SJSA1 (cell line): ENCODE results near the gene NAV2. TPM values are rescaled to one million over a fixed set of nuclear protein-coding genes. Genes with fewer than 3 reads are reported as not detected.
"Not testable (repeated sequence)": the region's sequence is repeated elsewhere in the genome, so short reads cannot be mapped to it uniquely, and the experiment has no call there.

Experiments used
- DNase-seq, 2 experiments: peaks; one replicate each; pipeline ENCODE4 v3.0.0-alpha.2; 2015 to 2020; ENCODE audit warnings: low spot score in 2 of 2, low read depth in 1 of 2
- H3K27ac ChIP-seq: fragments of 250-450 bp; sonication (Bioruptor Pico); 2 replicates; pipeline ENCODE4 v1.5.1; 2020; ENCODE audit warnings: mild to moderate bottlenecking, moderate library complexity
- H3K27me3 ChIP-seq: fragments of 250-450 bp; sonication (Bioruptor Pico); replicated peaks from 2 replicates; pipeline ENCODE4 v1.5.1; 2020; ENCODE audit warnings: mild to moderate bottlenecking, moderate library complexity
- H3K36me3 ChIP-seq: fragments of 250-450 bp; sonication (Bioruptor Pico); 2 replicates; pipeline ENCODE4 v1.5.1; 2020; ENCODE audit warnings: mild to moderate bottlenecking
- H3K4me1 ChIP-seq: fragments of 250-450 bp; sonication (Bioruptor Pico); replicated peaks from 2 replicates; pipeline ENCODE4 v1.6.1; 2021; ENCODE audit warnings: mild to moderate bottlenecking
- H3K4me3 ChIP-seq: fragments of 250-450 bp; sonication (Bioruptor Pico); 2 replicates; pipeline ENCODE4 v1.5.1; 2020; ENCODE audit warnings: mild to moderate bottlenecking
- H3K9me3 ChIP-seq: fragments of 250-450 bp; sonication (Bioruptor Pico); replicated peaks from 2 replicates; pipeline ENCODE4 v1.5.1; 2020; ENCODE audit warnings: mild to moderate bottlenecking
- total RNA-seq: library from RNA; depleted of rRNA; stranded (reverse); fragments of >200 nt; shearing (Covaris generic); gene quantifications from 2 replicates; pipeline ENCODE4 v1.2.3, GENCODE V29; 2014

The NAV2 gene
- total RNA-seq, 1 experiment from 2014 or later = 2.6 TPM

DNA sequence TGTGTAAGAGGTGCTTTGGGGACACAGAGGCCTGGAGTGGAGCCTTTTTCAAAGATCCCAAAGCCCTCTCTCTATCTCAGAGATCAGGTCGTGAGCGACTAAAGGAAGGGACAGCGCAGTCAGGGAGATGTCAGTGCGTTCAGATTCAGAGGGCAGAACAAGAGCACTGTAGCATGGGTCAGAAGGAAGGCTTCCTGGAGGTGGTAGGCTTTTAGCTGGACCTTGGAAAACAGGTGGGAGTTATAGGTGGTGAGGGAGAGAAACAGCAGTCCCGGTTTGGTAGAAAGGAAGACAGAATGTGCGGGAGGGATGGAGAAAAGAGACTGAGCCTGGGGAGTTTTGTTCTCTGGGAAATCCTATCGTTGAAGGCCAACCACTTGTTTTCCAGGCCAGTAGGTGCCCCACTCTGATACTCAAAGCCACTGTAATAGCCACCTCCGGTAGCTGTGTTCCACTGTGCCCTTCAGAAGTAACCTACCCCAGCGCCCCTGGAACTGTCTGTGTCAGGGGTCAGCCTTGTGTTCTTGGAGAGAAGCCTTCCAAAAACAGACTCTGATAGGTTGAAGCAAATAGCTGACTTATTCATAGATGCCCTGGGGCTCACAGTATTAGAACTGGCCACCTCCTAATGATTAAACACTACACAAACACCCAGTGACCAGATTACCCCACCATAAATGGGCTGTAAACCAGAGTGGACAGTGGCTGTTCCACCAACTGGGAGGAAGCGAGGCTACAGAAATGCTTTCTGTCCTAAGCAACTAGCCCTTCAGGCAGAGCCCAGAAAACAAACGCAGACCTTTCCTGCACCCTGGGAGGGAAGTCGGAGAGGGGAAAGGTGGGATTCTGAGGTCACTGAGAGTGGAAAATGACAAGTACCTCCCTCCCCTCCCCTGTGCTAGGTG, 289.9 kb downstream of the NAV2 start:
- Histone ChIP-seq H3K36me3 (no peaks in the 10 kb centered on the region), H3K27ac (no peak overlapping the region)

GRCh38 chr11:20003351-20003750, 290.7 kb downstream of the NAV2 start:
- H3K9me3 ChIP-seq = no peaks in the 10 kb centered on the region
- H3K36me3 ChIP-seq = no peaks in the 10 kb centered on the region
- no peak for DNase-seq
- no peaks in the 10 kb centered on the region for H3K27me3 ChIP-seq
- no peak overlapping the region for H3K27ac ChIP-seq
- no peak overlapping the region for H3K4me3 ChIP-seq
- no peaks in the 10 kb centered on the region for H3K4me1 ChIP-seq

More for the DNA sequence above, 289.9 kb downstream of the NAV2 start:
- H3K27me3 ChIP-seq = no peaks in the 10 kb centered on the region
- H3K4me3 ChIP-seq = no peak overlapping the region
- H3K9me3 ChIP-seq = no peaks in the 10 kb centered on the region
- H3K4me1 ChIP-seq = no peaks in the 10 kb centered on the region
- DNase-seq = no peak

DNA sequence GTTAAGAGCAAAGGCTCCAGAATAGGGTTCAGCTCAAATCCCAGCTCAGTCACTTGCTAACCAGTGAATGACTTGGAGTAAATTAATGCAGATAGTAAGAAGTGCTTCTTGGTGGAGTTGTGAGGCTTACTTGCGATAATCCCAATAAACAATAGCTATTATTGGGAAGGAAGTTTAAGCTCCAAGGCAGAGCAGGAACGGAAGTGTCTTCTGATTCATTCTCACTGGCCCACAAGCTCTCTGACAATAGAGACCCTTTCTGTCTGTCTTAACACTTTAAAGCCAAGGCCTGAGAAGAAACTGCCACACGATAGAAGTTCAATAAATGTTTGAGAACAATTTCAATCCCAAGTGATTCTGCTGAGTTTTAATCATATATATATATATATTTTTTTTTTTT, 292.2 kb downstream of the NAV2 start:
- no peaks in the 10 kb centered on the region for H3K27me3 ChIP-seq
- H3K9me3 ChIP-seq = no peaks in the 10 kb centered on the region
- H3K27ac ChIP-seq = no peak overlapping the region
- H3K4me1 ChIP-seq = no peaks in the 10 kb centered on the region
- H3K36me3 ChIP-seq = no peaks in the 10 kb centered on the region
- no peak for DNase-seq
- no peak overlapping the region for H3K4me3 ChIP-seq

DNA sequence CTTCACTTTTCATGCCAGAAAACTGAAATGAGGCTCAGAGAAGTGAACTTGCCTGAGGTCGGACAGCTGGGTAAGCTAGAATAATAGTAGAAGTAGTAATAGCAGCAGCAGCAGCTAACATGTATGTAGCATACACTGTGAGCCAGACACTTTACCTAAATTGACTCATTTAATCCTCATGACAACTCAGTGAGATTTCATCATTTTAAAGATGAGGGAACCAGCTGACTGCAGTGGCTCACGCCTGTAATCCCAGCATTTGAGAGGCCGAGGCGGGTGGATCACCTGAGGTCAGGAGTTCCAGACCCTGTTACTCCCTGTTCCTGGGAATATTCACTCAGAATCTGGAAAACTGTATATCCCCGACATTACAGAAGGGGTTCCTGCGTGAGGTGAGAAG, 293.1 kb downstream of the NAV2 start:
- no peak overlapping the region for H3K4me3 ChIP-seq
- H3K9me3 ChIP-seq = no peaks in the 10 kb centered on the region
- no peaks in the 10 kb centered on the region for H3K36me3 ChIP-seq
- H3K27me3 ChIP-seq = no peaks in the 10 kb centered on the region
- no peaks in the 10 kb centered on the region for H3K4me1 ChIP-seq
- H3K27ac ChIP-seq = no peak overlapping the region
- no peak for DNase-seq

DNA sequence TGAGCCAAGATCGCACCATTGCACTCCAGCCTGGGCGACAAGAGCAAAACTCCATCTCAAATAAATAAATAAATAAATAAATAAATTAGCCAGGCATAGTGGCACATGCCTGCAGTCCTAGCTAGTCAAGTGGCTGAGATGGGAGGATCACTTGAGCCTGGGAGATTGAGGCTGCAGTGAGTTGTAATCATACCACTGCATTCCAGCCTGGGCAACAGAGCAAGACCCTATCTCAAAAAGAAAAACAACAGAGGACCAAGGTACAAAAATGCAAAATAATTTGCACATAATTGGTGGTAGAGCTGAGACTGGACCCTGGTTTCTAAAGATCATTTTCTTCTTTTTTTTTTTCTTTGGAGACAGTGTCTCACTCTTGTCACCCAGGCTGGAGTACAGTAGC, 294.0 kb downstream of the NAV2 start:
- H3K27ac ChIP-seq, H3K36me3 ChIP-seq, H3K4me1 ChIP-seq, H3K4me3 ChIP-seq, H3K27me3 ChIP-seq, H3K9me3 ChIP-seq, DNase-seq: not testable (repeated sequence)

- Histone ChIP-seq H3K27me3 (no peaks in the 10 kb centered on the region), H3K27ac (no peak overlapping the region), H3K4me1 (no peaks in the 10 kb centered on the region), H3K9me3 (no peaks in the 10 kb centered on the region), H3K36me3 (no peaks in the 10 kb centered on the region), H3K4me3 (no peak overlapping the region)
- DNase-seq = no peak
Measured at GRCh38 chr11:20007386-20007785, 294.7 kb downstream of the NAV2 start.

GRCh38 chr11:20008190-20008870, 295.7 kb downstream of the NAV2 start:
- Histone ChIP-seq H3K9me3 (no peaks in the 10 kb centered on the region), H3K27ac (no peak overlapping the region), H3K36me3 (no peaks in the 10 kb centered on the region), H3K4me3 (no peak overlapping the region), H3K4me1 (no peaks in the 10 kb centered on the region), H3K27me3 (no peaks in the 10 kb centered on the region)
- no peak for DNase-seq

GRCh38 chr11:20008871-20009644, 296.4 kb downstream of the NAV2 start:
- no peaks in the 10 kb centered on the region for H3K4me1 ChIP-seq
- DNase-seq = no peak

DNA sequence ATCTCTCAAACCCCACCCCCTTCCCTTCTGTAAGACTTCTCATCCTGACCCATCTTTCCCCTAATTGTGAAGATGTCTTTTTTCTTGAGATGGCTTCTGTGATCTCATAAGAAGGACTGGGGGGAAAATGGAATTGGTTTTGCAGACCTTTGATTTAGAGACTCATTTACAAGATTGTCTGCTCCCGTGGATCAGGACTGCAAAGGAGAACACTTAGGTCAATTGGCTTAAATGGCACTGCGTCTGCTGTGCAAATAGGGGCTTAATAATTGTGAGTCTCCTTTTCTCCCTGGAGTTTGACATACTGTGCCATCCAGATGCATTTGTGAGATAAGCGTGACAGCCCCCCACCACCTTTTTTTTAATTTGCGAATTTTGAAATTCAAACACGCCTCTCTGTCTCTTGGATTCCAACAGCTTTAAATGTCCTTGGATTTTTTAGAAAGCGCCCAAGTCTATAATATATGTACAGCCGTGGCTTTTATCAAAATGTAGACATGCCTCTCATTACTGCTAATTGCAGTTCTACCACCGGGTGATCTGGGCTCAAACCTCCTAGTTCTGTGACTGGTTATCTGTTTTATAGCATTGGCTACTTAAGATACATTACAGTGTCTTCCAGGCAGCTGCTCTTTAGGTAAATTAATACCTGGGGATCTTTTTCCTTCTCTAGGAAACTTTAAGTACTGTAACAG, 297.7 kb downstream of the NAV2 start:
- Histone ChIP-seq H3K9me3 (no peaks in the 10 kb centered on the region), H3K27me3 (no peaks in the 10 kb centered on the region), H3K4me1 (no peaks in the 10 kb centered on the region), H3K36me3 (no peaks in the 10 kb centered on the region), H3K4me3 (no peak overlapping the region), H3K27ac (no peak overlapping the region)
- no peak for DNase-seq

More at GRCh38 chr11:20008871-20009644, 296.4 kb downstream of the NAV2 start:
- Histone ChIP-seq H3K4me3 (no peak overlapping the region), H3K27ac (no peak overlapping the region), H3K27me3 (no peaks in the 10 kb centered on the region), H3K36me3 (no peaks in the 10 kb centered on the region), H3K9me3 (no peaks in the 10 kb centered on the region)

- H3K36me3 ChIP-seq = no peaks in the 10 kb centered on the region
- no peaks in the 10 kb centered on the region for H3K27me3 ChIP-seq
- H3K4me1 ChIP-seq = no peaks in the 10 kb centered on the region
- DNase-seq = no peak
- no peak overlapping the region for H3K27ac ChIP-seq
- no peak overlapping the region for H3K4me3 ChIP-seq
- H3K9me3 ChIP-seq = no peaks in the 10 kb centered on the region
Measured at GRCh38 chr11:20010851-20011225, 298.2 kb downstream of the NAV2 start.

GRCh38 chr11:20011307-20011951, 298.8 kb downstream of the NAV2 start:
- no peaks in the 10 kb centered on the region for H3K27me3 ChIP-seq
- DNase-seq = no peak
- H3K4me1 ChIP-seq = no peaks in the 10 kb centered on the region
- no peak overlapping the region for H3K27ac ChIP-seq
- H3K4me3 ChIP-seq = no peak overlapping the region
- H3K9me3 ChIP-seq = no peaks in the 10 kb centered on the region
- H3K36me3 ChIP-seq = no peaks in the 10 kb centered on the region

- H3K36me3 ChIP-seq = no peaks in the 10 kb centered on the region
- no peak overlapping the region for H3K27ac ChIP-seq
- H3K4me1 ChIP-seq = no peaks in the 10 kb centered on the region
- no peaks in the 10 kb centered on the region for H3K27me3 ChIP-seq
- DNase-seq = no peak
- H3K4me3 ChIP-seq = no peak overlapping the region
- no peaks in the 10 kb centered on the region for H3K9me3 ChIP-seq
Measured at GRCh38 chr11:20013346-20014066, 300.9 kb downstream of the NAV2 start.

GRCh38 chr11:20014067-20014402, 301.4 kb downstream of the NAV2 start:
- Histone ChIP-seq H3K4me3 (no peak overlapping the region), H3K27ac (no peak overlapping the region), H3K27me3 (no peaks in the 10 kb centered on the region), H3K9me3 (no peaks in the 10 kb centered on the region), H3K36me3 (no peaks in the 10 kb centered on the region), H3K4me1 (no peaks in the 10 kb centered on the region)
- no peak for DNase-seq
